WTC11 (cell line): ENCODE measurements around the gene AAGAB.

Experiments
- ATF1 ChIP-seq: sonication (generic); formaldehyde crosslinking; IDR thresholded peaks from 2 replicates; pipeline ENCODE4 v1.8.1; 2023; ENCODE audit warnings: mild to moderate bottlenecking, moderate library complexity, missing genetic modification reagents
- CTCF ChIP-seq: fragments of 200-600 bp; IDR thresholded peaks from 2 replicates; pipeline ENCODE4 v1.8.0; 2022; ENCODE audit warnings: antibody characterized with exemption
- FOXP1 ChIP-seq: sonication (generic); formaldehyde crosslinking; IDR thresholded peaks from 2 replicates; pipeline ENCODE4 v1.8.0; 2022; ENCODE audit warnings: missing genetic modification reagents, mild to moderate bottlenecking, moderate library complexity, borderline replicate concordance
- IRF1 ChIP-seq: sonication (generic); formaldehyde crosslinking; IDR thresholded peaks from 2 replicates; pipeline ENCODE4 v1.8.0; 2023; ENCODE audit warnings: missing genetic modification reagents
- JUN ChIP-seq: sonication (generic); formaldehyde crosslinking; IDR thresholded peaks from 2 replicates; pipeline ENCODE4 v1.8.0; 2023; ENCODE audit warnings: mild to moderate bottlenecking, missing genetic modification reagents
- NFATC4 ChIP-seq: fragments of 250-450 bp; sonication (Bioruptor Pico); IDR thresholded peaks from 2 replicates; pipeline ENCODE4 v1.9.0; 2021; ENCODE audit warnings: mild to moderate bottlenecking
- NR1H2 ChIP-seq: sonication (generic); formaldehyde crosslinking; IDR thresholded peaks from 2 replicates; pipeline ENCODE4 v1.9.0; 2021; ENCODE audit warnings: mild to moderate bottlenecking, moderate library complexity, missing genetic modification reagents
- TEAD1 ChIP-seq: sonication (generic); formaldehyde crosslinking; IDR thresholded peaks from 2 replicates; pipeline ENCODE4 v1.8.0; 2022; ENCODE audit warnings: mild to moderate bottlenecking, missing genetic modification reagents
- TP53 ChIP-seq: sonication (generic); formaldehyde crosslinking; IDR thresholded peaks from 2 replicates; pipeline ENCODE4 v1.8.1; 2023; ENCODE audit warnings: mild to moderate bottlenecking, missing genetic modification reagents
- USF2 ChIP-seq: sonication (generic); formaldehyde crosslinking; IDR thresholded peaks from 2 replicates; pipeline ENCODE4 v1.8.1; 2023; ENCODE audit warnings: mild to moderate bottlenecking, missing genetic modification reagents, moderate library complexity
- ZNF263 ChIP-seq: sonication (generic); formaldehyde crosslinking; IDR thresholded peaks from 2 replicates; pipeline ENCODE4 v1.8.1; 2022; ENCODE audit warnings: low read depth, mild to moderate bottlenecking, moderate library complexity, missing genetic modification reagents
- TF ChIP-seq, protein P1 (sequence below): sonication (generic); formaldehyde crosslinking; IDR thresholded peaks from 2 replicates; pipeline ENCODE4 v1.8.0; 2022; ENCODE audit warnings: mild to moderate bottlenecking, missing genetic modification reagents

DNA sequence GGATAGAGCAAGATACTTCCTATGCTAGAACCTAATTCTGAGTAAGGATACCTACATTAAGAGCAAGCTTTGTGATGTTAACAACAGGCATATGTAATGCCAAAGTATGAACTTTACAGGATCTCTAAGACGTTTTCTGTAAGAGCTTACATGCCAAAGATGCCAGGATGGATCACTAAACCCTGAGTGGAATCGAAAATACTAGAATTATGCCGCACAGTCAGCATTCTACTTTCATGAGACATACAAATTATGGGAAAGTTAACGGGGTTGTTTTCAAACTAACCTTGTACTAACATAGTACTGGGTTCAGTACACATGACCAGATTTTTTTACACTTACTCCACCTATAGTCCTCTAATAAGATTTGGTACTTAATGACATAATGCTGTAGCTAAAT is 55.1 kb downstream of the AAGAB start:
- TF ChIP-seq CTCF (no peak), ATF1 (no peak), TP53 (CRISPR knock-in tag) (no peak), NR1H2 (CRISPR knock-in tag) (no peak), USF2 (CRISPR knock-in tag) (no peak), JUN (CRISPR knock-in tag) (no peak), IRF1 (CRISPR knock-in tag) (no peak), FOXP1 (CRISPR knock-in tag) (no peak), TEAD1 (CRISPR knock-in tag) (no peak), ZNF263 (CRISPR knock-in tag) (no peak), NFATC4 (CRISPR knock-in tag) (no peak)
- TF ChIP-seq, protein P1, sequence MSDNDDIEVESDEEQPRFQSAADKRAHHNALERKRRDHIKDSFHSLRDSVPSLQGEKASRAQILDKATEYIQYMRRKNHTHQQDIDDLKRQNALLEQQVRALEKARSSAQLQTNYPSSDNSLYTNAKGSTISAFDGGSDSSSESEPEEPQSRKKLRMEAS (CRISPR knock-in tag): no peak
